NCI-H2227 (cell line): ENCODE results near the gene IFNGR2.
"Not testable (repeated sequence)": the region's sequence is repeated elsewhere in the genome, so short reads cannot be mapped to it uniquely, and the experiment has no call there.

Experiments
- DNase-seq: peaks from one replicate; lab custom pipeline; 2025; ENCODE audit not compliant: unreplicated experiment; lab: John Stamatoyannopoulos, UW

IFNGR2 gene

DNA sequence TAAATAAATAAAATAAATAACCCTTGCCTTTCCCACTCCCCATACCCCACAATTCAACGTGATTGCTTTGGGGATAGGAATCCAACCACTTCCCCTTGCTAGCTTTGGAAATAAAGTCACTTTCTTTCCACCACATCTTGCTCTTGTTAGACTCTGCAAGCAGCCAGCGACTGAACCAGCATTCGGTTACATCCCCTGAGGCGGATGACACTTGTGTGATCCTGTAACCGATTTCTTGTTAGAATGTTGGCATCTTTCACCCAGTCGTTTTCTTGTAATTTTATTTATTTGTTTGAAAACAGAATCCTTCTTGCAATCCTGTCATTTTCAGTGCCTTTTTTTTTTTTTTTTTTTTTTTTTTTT lies 1.6 kb upstream of the IFNGR2 start:
- DNase-seq: no peak

DNA sequence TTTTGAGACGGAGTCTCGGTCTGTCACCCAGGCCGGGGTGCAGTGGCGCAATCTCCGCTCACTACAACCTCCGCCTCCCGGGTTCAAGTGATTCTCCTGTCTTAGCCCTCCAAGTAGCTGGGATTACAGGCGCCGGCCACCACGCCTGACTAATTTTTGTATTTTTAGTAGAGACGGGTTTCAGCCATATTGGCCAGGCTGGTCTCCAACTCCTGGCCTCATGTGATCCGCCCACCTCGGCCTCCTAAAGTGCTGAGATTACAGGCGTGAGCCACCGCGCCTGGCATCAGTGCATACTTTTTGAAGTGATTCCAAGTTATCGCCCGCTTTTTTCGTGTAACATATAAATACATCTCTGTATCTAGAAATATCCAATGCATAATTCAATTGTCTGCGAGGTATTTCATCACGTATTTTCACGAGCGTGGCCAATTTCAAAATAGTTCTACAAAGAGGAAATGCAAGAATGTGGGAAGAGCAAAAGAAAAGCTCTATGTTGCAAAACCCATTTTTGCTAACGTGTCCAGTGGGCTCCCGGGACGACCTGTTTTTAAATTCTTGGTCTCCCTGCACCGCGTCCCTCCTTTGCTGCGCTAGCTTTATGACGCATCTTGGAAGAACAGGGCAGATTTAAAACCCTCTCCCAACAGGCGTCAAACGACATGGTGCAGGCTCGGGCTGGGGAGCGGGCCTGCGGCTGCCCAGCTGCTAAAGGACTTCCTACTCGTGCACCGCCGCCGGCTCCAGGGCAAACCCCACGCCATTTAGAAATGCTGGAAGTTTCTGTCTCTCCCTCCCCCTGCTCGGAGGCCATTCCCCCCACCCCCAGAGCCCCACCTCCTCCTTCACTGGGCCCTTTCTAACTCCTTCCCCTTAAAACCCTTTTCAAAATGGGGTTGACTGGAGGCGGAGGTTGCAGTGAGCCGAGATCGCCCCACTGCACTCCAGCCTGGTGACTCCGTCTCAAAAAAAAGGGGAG lies 923 bp upstream of the IFNGR2 start:
- peak; percentile 58 for DNase-seq

DNA sequence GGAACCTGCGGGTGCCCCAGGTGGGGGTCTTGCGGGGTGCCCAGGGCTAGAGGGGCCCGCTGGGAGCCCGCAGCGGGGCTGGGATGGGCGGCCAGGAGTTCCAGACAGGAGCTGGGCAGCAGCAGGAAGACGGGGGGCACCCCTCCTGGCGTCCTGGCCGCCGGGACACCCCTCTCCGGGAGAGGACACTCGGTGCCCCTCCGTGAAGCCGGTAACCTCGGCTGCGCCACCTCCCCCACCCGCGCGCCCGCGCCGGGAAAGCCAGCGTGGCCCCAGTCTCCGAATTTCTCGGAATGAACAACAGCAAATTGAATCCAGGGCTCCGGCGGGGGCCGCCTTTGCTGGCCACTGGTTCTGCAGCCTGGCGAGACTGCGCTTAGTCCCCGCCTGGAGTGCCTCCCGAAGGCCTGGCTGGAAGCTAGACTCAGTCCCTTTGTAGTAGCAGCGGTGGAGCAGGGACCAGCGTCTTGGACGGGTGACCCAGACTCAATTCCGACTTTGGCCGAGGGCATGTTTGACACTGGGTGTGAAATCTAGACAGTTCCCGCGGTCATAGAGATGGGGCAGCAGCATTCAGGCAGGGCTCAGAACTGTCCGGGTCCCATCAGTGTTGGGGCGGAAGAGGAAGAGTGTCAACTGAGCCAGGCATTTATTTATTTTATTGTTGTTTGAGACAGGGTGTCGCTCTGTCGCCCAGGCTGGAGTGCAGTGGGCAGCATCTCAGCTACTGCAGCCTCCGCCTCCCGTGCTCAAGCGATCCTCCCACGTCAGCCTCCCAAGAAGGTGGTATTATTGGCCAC lies 773 bp downstream of the IFNGR2 start:
- DNase-seq: peak; percentile 55

DNA sequence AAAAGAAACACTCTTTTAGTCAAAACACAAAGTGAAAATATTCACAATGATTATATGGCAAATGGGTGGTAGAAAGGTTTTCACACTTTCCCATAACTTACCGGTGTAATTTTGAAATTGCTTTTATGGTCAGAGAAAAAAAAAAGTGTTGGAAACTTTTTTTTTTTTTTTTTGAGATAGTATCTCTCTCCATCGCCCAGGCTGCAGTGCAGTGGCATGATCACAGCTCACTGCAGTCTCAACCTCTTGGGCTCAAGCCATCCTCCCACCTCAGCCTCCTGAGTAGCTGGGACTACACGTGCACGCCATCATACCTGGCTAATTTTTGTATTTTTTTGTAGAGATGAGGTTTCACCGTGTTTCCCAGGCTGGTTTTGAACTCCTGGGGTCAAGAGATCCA lies 3.3 kb downstream of the IFNGR2 start:
- DNase-seq: no peak

DNA sequence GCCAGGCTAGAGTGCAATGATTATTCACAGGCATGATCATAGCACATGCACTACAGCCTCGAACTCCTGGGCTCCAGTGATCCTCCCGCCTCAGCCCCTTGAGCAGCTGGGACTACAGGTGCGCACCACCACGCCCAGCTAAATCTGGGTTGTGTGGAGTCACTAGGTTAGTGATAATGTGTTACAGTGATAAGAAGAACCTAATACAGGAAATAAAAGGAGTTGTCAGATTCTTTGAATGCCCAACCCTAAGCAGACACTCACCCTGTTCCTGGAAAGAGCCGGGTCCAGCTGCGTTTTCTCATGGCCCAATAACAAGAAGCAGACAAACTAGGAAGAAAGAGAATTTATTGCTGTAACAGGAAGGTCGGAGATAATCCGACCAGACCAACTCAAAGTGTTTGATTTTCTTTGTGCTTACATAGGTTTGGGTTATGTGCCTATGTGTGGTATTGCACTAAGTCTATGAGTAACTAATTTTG lies 8.8 kb downstream of the IFNGR2 start:
- DNase-seq: no peak

DNA sequence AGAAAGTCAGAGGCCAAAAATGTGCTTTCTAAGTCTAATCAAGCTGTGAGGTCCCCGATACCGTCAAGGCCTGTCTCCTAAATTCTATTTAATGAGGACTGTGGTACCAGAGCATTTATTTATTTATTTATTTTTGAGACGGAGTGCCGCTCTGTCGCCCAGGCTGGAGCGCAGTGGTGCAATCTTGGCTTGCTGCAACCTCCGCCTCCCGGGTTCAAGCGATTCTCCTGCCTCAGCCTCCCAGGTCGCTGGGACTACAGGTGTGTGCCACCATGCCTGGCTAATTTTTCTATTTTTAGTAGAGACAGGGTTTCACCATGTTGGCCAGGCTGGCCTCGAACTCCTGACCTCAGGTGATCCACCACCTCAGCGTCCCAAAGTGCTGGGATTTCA lies 9.2 kb downstream of the IFNGR2 start:
- DNase-seq: not testable (repeated sequence)

DNA sequence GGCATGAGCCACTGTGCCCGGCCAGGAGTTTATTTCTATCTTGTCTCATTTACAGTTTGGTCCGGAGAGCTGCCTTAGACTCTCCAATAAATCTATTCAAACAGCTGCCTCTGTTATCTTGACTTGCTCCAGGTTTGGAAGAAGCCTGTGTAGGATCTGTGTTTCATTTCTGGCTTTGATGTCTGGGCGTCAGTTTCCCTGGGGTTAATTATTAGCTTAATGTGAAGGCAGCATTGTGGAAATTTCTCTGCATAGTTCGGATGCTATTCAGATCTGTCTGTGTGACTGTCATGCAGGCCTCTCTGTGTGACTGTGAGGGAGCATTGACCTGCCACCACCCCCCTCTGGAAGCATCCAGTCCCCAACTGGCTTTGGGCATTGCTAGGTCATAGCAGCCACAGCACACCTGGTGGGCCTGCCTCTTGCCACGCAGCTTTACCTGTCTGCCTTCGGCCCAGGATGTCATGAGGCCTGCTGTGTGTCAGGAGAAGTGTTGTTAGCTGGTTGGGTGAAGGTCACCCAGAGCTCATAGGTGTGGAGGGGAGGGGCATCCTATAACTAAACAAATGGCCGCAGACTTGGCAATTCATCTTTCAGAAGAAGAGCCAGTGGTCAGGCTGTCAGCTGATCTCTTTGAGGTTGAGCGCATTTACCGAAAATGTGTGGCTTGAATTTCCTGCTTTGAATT lies 9.8 kb downstream of the IFNGR2 start:
- no peak for DNase-seq

DNA sequence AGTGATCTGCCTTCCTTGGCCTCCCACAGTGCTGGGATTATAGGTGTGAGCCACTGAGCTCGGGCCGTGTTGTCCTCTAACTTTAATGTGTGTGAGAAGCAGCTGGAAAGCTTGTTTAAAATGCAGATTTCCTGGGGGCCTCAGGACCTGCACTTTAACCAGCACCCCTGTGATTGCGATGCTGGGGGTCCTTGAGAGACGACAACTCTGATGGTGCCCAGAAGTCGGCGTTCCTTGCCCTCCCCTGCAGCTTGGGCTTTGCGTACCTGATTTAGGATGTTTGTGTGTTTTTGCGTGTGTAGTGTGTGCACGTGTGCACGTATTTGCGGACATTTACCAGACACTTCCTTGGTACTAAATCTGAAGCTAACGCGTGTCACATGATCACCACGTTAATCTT lies 10.9 kb downstream of the IFNGR2 start:
- no peak for DNase-seq

DNA sequence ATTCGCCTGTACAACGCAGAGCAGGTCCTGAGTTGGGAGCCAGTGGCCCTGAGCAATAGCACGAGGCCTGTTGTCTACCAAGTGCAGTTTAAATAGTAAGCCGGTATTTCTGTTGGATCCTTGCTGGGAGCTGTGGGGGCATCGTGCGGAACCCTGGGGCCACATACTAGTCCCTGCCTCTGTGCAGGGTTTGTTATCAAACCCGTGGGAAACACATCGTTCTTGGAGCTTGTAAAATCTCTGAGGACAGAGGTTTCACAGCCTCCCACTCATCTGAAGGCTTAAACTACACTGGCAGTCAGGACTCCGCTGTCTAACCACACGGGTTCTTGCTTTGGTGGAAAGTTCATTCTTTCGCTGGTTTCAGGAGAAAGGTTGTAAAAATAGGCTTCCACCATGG lies 11.7 kb downstream of the IFNGR2 start:
- no peak for DNase-seq

DNA sequence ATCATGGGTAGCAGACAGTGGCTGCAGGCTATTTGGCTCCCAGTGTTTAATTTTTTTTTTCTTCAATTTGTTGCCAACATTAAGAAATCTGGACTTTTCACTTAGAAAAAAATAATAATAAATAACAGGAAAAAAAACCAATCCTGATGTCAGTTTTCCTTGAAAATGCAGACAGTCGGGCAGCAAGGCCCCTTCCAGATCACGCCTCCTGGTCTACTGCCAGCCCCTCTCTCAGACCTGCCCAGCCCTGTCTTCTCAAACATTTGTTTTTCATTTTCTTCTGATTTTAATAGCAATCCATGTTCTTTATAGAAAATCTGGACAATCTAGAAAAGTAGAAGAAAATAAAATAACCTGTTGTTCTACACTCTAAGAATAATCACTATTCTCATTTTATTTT lies 15.5 kb downstream of the IFNGR2 start:
- DNase-seq: no peak

DNA sequence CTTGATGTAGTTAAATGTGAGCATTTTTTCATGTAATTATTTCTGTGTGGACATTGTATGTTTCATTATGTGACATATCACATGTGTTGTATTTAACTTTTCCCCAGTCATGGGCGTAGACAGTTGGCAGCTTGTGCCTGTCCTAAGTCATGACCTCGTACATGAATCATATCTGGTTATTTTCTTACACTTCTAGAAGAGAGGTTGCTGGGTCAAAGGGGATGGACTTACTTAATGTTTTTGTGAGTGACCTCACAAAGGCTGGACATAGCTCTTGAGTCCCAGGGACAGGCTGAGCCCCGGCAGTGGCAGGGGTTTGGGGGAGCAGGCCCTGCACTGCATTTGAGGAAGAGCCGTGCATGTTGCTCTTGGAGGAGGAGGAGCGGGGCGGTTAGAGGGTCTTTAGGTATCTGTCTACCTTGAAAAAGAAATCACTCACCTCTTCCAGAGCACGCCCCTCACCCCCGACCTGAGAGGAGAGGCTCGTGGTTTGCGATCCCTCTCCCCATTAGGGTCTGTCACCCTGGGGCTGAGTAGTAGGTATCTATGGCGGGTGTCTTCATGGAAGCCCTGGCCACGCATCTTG lies 16.4 kb downstream of the IFNGR2 start:
- DNase-seq: no peak

DNA sequence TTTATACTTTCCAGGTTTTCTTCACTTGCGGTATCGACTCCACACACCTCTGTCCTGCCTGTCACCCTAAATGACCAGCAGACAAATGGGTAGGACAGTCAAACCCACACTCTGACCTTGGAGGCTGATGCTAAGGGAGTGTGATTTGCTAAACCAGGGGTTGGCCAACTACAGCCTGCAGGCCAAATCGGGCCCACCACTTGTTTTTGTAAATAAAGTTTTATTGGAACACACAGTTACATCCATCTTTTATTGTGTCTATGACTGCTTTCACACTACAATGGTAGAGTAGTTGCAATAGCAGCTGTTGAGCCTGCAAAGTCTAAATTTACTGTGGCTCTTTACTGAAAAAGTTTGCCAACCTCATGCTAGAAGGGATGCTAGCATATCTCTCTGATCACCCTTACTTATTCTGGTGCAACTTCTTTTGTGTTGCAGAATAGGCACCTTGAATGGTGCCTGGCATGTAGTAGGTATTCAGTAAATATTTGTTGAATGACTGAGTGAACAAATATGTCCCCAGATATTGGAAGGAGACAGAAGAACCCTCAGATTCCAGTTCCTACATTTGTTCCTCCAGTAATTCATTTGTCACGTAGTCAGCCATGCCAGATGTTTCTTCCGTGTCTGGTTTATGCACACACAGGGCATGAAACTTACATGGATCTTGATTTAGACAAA lies 18.6 kb downstream of the IFNGR2 start:
- no peak for DNase-seq

DNA sequence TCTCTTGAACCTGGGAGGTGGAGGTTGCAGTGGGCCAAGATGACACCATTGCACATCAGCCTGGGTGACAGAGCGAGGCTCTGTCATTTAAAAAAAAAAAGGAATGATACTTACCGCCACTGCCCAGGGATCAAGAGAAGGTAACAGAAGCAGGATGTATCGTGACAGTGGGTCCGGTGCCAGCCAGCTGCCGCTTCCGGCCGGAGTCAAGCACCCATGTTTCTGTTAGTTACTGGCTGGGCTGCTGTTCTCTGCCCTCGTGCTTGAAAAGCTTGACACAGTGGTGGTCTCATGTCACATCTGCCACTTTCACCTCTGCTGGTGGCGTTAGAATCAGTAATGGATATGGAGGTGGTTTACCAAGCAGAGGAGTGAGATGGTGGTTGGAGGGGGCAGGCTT lies 21.0 kb downstream of the IFNGR2 start:
- no peak for DNase-seq

DNA sequence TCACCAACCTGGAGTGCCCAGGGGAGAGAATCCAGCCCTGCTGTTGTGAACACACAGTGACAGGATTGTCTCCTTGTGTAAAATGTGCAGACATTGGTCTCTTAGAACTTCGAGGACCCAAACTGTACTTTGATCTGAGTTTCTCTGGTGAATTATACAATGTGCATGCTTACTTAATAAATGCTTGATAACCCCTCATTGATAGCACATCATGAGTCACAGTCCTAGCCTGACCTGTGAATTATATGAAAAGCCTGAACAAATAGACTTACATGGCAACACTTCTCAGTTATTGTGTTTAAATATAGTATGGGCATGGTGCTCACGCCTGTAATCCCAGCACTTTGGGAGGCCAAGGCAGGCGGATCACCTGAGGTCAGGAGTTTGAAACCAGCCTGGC lies 22.6 kb downstream of the IFNGR2 start:
- no peak for DNase-seq

DNA sequence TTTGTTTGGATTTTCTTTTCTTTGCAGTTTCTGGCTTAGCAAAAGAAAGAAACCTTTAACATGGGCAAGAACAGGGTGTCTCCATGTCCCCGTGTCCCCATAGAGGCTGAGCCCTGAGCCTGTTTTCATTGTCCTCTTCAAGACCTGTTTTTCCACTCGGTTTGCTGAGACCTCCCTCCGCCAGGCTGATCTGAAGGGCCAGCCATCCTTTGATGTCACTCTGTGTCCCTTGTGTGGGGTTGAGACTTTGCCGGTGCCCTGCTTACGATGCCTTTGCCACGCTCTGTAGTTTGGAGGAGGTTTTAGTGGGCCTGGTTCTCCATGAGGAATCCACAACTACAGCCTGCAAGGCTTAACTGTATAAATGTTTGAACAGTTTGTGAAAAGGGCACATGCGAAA lies 23.8 kb downstream of the IFNGR2 start:
- DNase-seq: no peak

DNA sequence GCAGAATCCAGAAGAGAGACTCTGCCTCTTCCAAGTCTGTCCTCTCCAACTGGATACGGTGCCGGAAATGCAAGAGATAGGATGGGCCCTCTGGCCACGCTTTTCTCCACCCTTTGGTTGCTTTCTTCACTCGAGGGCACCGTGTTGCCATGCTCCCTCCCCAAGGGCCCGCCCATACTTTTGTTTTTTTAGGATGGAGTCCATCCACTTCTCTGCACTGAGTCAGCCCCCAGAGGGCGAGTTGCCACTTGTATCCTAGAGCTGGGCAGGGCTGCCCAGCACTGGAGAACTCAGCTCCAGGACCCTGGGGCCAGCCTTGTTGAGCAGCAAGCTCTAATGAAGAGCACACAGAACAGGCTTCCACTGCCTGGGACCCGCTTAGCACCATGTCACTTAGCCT lies 25.5 kb downstream of the IFNGR2 start:
- no peak for DNase-seq

DNA sequence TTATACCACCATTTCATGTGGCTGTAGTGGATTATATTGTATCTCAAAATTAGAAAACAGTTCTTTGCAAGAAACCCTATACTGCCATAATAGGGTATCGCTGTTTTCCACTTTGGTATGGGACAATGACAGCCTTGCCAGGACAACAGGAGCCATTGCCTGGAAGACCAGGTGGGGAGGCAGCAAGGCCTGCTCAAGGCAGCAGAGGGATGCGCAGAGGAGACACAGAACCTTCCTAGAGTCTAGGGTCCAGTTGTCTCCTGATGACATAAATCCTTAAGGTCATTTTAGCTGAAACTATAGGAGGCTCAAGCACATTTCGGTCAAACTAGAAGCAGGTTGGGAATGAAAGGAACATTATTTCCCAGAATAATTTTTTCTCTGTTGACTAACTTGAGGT lies 27.6 kb downstream of the IFNGR2 start:
- no peak for DNase-seq

DNA sequence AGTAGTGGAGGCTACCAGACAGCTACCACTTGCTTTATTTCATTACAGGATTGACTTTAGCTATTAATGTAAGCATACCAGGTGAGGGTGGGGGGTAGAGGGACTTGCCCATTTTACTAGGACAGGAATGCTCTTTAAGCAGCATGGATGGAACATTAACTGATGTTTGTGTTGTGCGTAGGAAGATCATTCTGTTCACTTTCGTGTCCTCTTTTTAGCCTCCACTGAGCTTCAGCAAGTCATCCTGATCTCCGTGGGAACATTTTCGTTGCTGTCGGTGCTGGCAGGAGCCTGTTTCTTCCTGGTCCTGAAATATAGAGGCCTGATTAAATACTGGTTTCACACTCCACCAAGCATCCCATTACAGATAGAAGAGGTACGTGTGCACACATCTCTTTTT lies 29.3 kb downstream of the IFNGR2 start:
- DNase-seq: no peak

DNA sequence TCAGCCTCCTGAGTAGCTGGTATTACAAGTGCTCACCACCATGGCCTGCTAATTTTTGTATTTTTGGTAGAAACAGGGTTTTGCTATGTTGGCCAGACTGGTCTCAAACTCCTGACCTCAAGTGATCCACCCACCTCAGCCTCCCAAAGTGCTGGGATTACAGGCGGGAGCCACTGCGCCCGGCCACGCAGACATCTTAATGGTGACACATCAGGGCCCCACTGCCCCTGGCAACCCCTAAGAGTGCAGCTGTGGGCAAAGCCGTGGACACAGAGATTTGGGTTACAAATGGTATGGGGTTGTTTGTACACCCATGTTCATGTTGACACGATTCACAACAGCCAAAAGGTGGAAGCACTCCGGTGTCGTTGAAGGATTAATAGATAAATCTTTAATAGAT lies 29.8 kb downstream of the IFNGR2 start:
- DNase-seq: no peak

DNA sequence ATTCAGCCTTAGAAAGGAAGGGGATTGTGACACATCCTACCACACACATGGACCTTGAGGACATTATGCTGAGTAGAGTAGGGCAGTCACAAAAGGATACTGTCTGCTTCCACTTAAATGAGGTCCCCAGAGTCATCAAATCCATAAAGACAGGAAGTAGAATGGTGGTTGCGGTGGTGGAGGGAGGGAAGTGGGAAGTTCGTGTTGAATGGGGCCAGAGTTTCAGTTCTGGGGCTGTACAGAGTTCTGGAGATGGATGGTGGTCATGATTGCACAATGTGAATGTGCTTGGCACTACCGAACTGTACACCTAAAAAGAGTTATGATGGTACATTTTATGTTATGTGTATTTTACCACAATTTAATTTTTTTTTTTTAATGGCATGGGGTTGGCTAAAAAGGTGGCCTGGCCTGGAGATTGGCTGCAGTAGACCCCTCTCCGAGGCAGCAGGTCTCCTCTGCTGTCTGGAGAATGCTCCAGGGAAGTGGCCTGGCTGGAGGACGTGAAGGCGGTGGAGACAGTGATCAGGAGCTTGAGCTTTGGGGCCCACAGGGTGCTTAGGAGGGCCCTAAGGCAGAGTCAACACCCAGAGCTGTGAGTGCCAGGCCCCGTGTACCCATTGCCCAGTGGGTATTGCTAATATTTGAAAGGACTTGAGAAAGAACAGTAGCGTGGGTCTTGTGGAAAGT lies 30.4 kb downstream of the IFNGR2 start:
- no peak for DNase-seq
